ENCODE measurements around the gene PDE4D. TPM values are rescaled to one million over a fixed set of nuclear protein-coding genes. Genes with fewer than 3 reads are reported as not detected.

The PDE4D gene
- polyA plus RNA-seq, 1 donor (not counting 4 experiments of a cell fraction or from before 2014, with no cell fraction given) = 3.6 TPM

DNA sequence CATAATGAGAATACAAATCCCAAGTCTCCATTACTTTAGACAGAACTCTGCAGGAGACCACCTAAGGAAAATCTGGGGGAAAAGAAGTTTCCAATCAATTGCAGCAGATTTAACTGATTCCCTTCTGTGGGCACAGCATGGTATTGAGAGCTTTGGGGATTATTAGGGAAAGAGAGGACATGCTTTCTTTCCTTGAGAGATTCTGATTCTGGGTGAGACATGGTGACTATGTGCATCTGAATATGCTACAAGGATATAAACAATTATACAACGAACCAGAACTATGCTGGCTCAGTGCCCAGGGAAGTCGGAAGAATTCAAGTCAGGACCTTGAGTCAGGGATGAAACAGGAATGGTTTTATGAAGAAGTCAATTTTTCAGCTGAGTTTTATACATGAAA, 183.7 kb downstream of the PDE4D start:
- no peaks in the 10 kb centered on the region for H3K9me1 ChIP-seq (ENCODE audit: control insufficient read depth, extremely low read depth, insufficient read depth, low read length)
- H4K20me1 ChIP-seq (ENCODE audit: control insufficient read depth, extremely low read depth, insufficient read depth, low read length) = peaks cover 3% of the 10 kb centered on the region
- H3K4me2 ChIP-seq (ENCODE audit: control insufficient read depth, extremely low read depth, insufficient read depth, low read depth, low read length) = no peak overlapping the region
- peaks cover 6% of the 10 kb centered on the region for H3K4me1 ChIP-seq (ENCODE audit: control insufficient read depth, extremely low read depth, insufficient read depth, low read length)
- no peak overlapping the region for H2AFZ ChIP-seq (ENCODE audit: control insufficient read depth, low read length)
- peak; percentile 4 for DNase-seq (ENCODE audit: low read depth, low spot score)
- H3K9ac ChIP-seq (ENCODE audit: control insufficient read depth, extremely low read depth, insufficient read depth, low read length) = no peak overlapping the region
- H3K27me3 ChIP-seq (ENCODE audit: control insufficient read depth, extremely low read depth, insufficient read depth, low read length) = no peaks in the 10 kb centered on the region
- no peak overlapping the region for H3K27ac ChIP-seq (ENCODE audit: control insufficient read depth, insufficient read depth, low read length)
- dilution Hi-C loops (cut with MboI; ENCODE audit: extremely low pct_ligation_motif_present, low sequenced_read_pairs) = no loop called here
- TF ChIP-seq EZH2 (IDR thresholded peaks at IDR 0.05; ENCODE audit: low read length) = no peak
- TF ChIP-seq, protein P1, sequence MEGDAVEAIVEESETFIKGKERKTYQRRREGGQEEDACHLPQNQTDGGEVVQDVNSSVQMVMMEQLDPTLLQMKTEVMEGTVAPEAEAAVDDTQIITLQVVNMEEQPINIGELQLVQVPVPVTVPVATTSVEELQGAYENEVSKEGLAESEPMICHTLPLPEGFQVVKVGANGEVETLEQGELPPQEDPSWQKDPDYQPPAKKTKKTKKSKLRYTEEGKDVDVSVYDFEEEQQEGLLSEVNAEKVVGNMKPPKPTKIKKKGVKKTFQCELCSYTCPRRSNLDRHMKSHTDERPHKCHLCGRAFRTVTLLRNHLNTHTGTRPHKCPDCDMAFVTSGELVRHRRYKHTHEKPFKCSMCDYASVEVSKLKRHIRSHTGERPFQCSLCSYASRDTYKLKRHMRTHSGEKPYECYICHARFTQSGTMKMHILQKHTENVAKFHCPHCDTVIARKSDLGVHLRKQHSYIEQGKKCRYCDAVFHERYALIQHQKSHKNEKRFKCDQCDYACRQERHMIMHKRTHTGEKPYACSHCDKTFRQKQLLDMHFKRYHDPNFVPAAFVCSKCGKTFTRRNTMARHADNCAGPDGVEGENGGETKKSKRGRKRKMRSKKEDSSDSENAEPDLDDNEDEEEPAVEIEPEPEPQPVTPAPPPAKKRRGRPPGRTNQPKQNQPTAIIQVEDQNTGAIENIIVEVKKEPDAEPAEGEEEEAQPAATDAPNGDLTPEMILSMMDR (optimal IDR thresholded peaks at IDR 0.05 in 1 of 3, IDR thresholded peaks at IDR 0.05 in 1 of 3, conservative IDR thresholded peaks at IDR 0.05 in 1 of 3; ENCODE audit: extremely low read depth in 1 of 3, insufficient read depth in 2 of 3, low read length in 3 of 3) = no peak
- FAIRE-seq = peak; percentile 82
- no peaks in the 10 kb centered on the region for H3K36me3 ChIP-seq (ENCODE audit: control insufficient read depth in 2 of 2, extremely low read depth in 1 of 2, insufficient read depth in 2 of 2, low read length in 2 of 2)
- no peaks in the 10 kb centered on the region for H3K79me2 ChIP-seq (ENCODE audit: control insufficient read depth, insufficient read depth, low read length)
- H3K9me3 ChIP-seq (ENCODE audit: control insufficient read depth, low read depth, low read length) = peaks cover 4% of the 10 kb centered on the region
- H3K4me3 ChIP-seq (ENCODE audit: control insufficient read depth in 2 of 3, extremely low read depth in 1 of 3, insufficient read depth in 2 of 3, low read depth in 1 of 3, low read length in 3 of 3) = no peak overlapping the region

DNA sequence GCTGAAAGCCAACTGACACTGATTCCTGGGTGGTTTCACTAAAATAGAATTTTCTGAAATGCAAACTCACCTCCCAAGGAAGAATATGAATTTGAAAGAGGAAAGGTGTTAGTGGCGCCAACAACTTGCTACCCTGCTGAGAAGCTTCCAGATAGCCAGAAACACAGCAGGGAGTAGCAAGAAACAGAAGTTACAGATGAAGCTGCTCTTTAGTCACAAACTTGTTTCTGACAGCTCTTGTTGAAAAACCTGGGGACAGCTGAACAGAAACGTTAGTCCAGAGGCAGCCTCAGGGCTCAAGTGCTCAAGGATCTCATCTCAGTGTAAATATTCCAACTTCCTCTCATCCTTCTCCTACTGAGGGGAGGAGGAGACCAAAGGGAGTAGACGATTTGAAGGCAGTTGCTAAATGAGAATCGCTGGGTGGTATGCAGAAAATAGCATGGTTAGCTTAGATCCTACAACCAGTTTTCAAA, 184.1 kb downstream of the PDE4D start:
- H3K9me3 ChIP-seq (ENCODE audit: control insufficient read depth, low read depth, low read length) = peaks cover 4% of the 10 kb centered on the region
- TF ChIP-seq EZH2 (IDR thresholded peaks at IDR 0.05; ENCODE audit: low read length) = no peak
- TF ChIP-seq, protein P1 (optimal IDR thresholded peaks at IDR 0.05 in 1 of 3, IDR thresholded peaks at IDR 0.05 in 1 of 3, conservative IDR thresholded peaks at IDR 0.05 in 1 of 3; ENCODE audit: extremely low read depth in 1 of 3, insufficient read depth in 2 of 3, low read length in 3 of 3) = no peak
- no peak for FAIRE-seq
- peaks cover under 1% of the 10 kb centered on the region for H4K20me1 ChIP-seq (ENCODE audit: control insufficient read depth, extremely low read depth, insufficient read depth, low read length)
- no peak overlapping the region for H3K4me2 ChIP-seq (ENCODE audit: control insufficient read depth, extremely low read depth, insufficient read depth, low read depth, low read length)
- no peak overlapping the region for H3K27ac ChIP-seq (ENCODE audit: control insufficient read depth, insufficient read depth, low read length)
- H3K4me1 ChIP-seq (ENCODE audit: control insufficient read depth, extremely low read depth, insufficient read depth, low read length) = peaks cover 6% of the 10 kb centered on the region
- H3K9me1 ChIP-seq (ENCODE audit: control insufficient read depth, extremely low read depth, insufficient read depth, low read length) = no peaks in the 10 kb centered on the region
- dilution Hi-C loops (cut with MboI; ENCODE audit: extremely low pct_ligation_motif_present, low sequenced_read_pairs) = no loop called here
- H3K79me2 ChIP-seq (ENCODE audit: control insufficient read depth, insufficient read depth, low read length) = no peaks in the 10 kb centered on the region
- H3K4me3 ChIP-seq (ENCODE audit: control insufficient read depth in 2 of 3, extremely low read depth in 1 of 3, insufficient read depth in 2 of 3, low read depth in 1 of 3, low read length in 3 of 3) = no peak overlapping the region
- no peak overlapping the region for H3K9ac ChIP-seq (ENCODE audit: control insufficient read depth, extremely low read depth, insufficient read depth, low read length)
- no peaks in the 10 kb centered on the region for H3K27me3 ChIP-seq (ENCODE audit: control insufficient read depth, extremely low read depth, insufficient read depth, low read length)
- H3K36me3 ChIP-seq (ENCODE audit: control insufficient read depth in 2 of 2, extremely low read depth in 1 of 2, insufficient read depth in 2 of 2, low read length in 2 of 2) = no peaks in the 10 kb centered on the region
- DNase-seq (ENCODE audit: low read depth, low spot score) = no peak
- H2AFZ ChIP-seq (ENCODE audit: control insufficient read depth, low read length) = no peak overlapping the region
